Nephron progenitor cell (in vitro differentiated cells): ENCODE results near the gene MYO5B.

ENCODE experiments used
- DNase-seq: peaks from one replicate; pipeline ENCODE4 v3.0.0; 2021
- H3K27ac Mint-ChIP-seq: 2 replicates; pipeline ENCODE4 v1.8.0; 2021; ENCODE audit warnings: mild to moderate bottlenecking, moderate library complexity, mixed read lengths
- H3K27me3 Mint-ChIP-seq: 2 replicates; pipeline ENCODE4 v1.8.0; 2021; ENCODE audit warnings: mild to moderate bottlenecking, low read depth, mixed read lengths; ENCODE audit not compliant: poor library complexity
- H3K36me3 Mint-ChIP-seq: 2 replicates; pipeline ENCODE4 v1.8.0; 2021; ENCODE audit warnings: low read depth, mixed read lengths
- H3K4me1 Mint-ChIP-seq: 2 replicates; pipeline ENCODE4 v1.8.0; 2021; ENCODE audit warnings: mixed read lengths
- H3K4me3 Mint-ChIP-seq: 2 replicates; pipeline ENCODE4 v1.8.0; 2021; ENCODE audit warnings: mild to moderate bottlenecking, moderate library complexity, mixed read lengths
- H3K9me3 Mint-ChIP-seq: 2 replicates; pipeline ENCODE4 v1.8.0; 2021; ENCODE audit warnings: mild to moderate bottlenecking, moderate library complexity, mixed read lengths
- CTCF ChIP-seq: fragments of 200-600 bp; sonication (generic); IDR thresholded peaks from 2 replicates; pipeline ENCODE4 v1.5.0; 2021; ENCODE audit warnings: antibody characterized with exemption

MYO5B gene

GRCh38 chr18:50155406-50155805 is 39.5 kb downstream of the MYO5B start:
- DNase-seq = no peak
- Mint-ChIP-seq H3K4me1 (peaks cover 35% of the 10 kb centered on the region), H3K27ac (no peak overlapping the region), H3K9me3 (no peaks in the 10 kb centered on the region), H3K36me3 (no peaks in the 10 kb centered on the region), H3K4me3 (no peak overlapping the region), H3K27me3 (peaks cover 17% of the 10 kb centered on the region)
- TF ChIP-seq CTCF = no peak

GRCh38 chr18:50154420-50154819 is 40.5 kb downstream of the MYO5B start:
- no peaks in the 10 kb centered on the region for H3K9me3 Mint-ChIP-seq
- peaks cover 16% of the 10 kb centered on the region for H3K27me3 Mint-ChIP-seq
- H3K27ac Mint-ChIP-seq = no peak overlapping the region
- no peak for DNase-seq
- H3K36me3 Mint-ChIP-seq = no peaks in the 10 kb centered on the region
- H3K4me3 Mint-ChIP-seq = no peak overlapping the region
- peaks cover 26% of the 10 kb centered on the region for H3K4me1 Mint-ChIP-seq
- TF ChIP-seq CTCF = no peak

- TF ChIP-seq CTCF = no peak
- H3K4me1 Mint-ChIP-seq = peaks cover 14% of the 10 kb centered on the region
- no peak overlapping the region for H3K27ac Mint-ChIP-seq
- no peaks in the 10 kb centered on the region for H3K9me3 Mint-ChIP-seq
- H3K4me3 Mint-ChIP-seq = no peak overlapping the region
- no peaks in the 10 kb centered on the region for H3K36me3 Mint-ChIP-seq
- DNase-seq = no peak
- H3K27me3 Mint-ChIP-seq = peaks cover 11% of the 10 kb centered on the region
These were observed 42.0 kb downstream of the MYO5B start for GRCh38 chr18:50152900-50153299.

GRCh38 chr18:50151926-50152325 is 43.0 kb downstream of the MYO5B start:
- peaks cover 6% of the 10 kb centered on the region for H3K9me3 Mint-ChIP-seq
- no peak for DNase-seq
- no peak for TF ChIP-seq CTCF
- peaks cover 20% of the 10 kb centered on the region for H3K27me3 Mint-ChIP-seq
- no peak overlapping the region for H3K4me3 Mint-ChIP-seq
- H3K4me1 Mint-ChIP-seq = peaks cover 7% of the 10 kb centered on the region
- H3K27ac Mint-ChIP-seq = no peak overlapping the region
- H3K36me3 Mint-ChIP-seq = no peaks in the 10 kb centered on the region

- H3K9me3 Mint-ChIP-seq = peaks cover 6% of the 10 kb centered on the region
- TF ChIP-seq CTCF = no peak
- H3K4me3 Mint-ChIP-seq = no peak overlapping the region
- peaks cover 44% of the 10 kb centered on the region for H3K27me3 Mint-ChIP-seq
- DNase-seq = no peak
- no peak overlapping the region for H3K27ac Mint-ChIP-seq
- peaks cover 21% of the 10 kb centered on the region for H3K4me1 Mint-ChIP-seq
- H3K36me3 Mint-ChIP-seq = no peaks in the 10 kb centered on the region
These were observed 50.4 kb downstream of the MYO5B start for GRCh38 chr18:50144540-50144939.

- TF ChIP-seq CTCF = no peak
- no peak for DNase-seq
- Mint-ChIP-seq H3K4me1 (peaks cover 24% of the 10 kb centered on the region), H3K9me3 (peaks cover 6% of the 10 kb centered on the region), H3K4me3 (no peak overlapping the region), H3K36me3 (no peaks in the 10 kb centered on the region), H3K27me3 (peaks cover 46% of the 10 kb centered on the region), H3K27ac (no peak overlapping the region)
These were observed 51.1 kb downstream of the MYO5B start for GRCh38 chr18:50143886-50144285.
